Suprapubic skin (tissue), 3 donors: Measurements from ENCODE around the gene MAGI1.

Experiments
- POLR2AphosphoS5 ChIP-seq, 3 donors: sonication (generic); formaldehyde crosslinking; IDR thresholded peaks; one replicate each; pipeline ENCODE4 v1.6.1; 2017; ENCODE audit warnings: antibody characterized with exemption in 3 of 3
- TF ChIP-seq, protein P1 (sequence below), 2 donors: fragments of 200-600 bp in 1 of 2; fragments of 450-650 bp in 1 of 2; sonication (generic) in 1 of 2; IDR thresholded peaks; one replicate each; pipeline ENCODE4 v1.5.1; 2016 to 2019; ENCODE audit warnings: antibody characterized with exemption in 2 of 2, mild to moderate bottlenecking in 1 of 2, moderate library complexity in 1 of 2

DNA sequence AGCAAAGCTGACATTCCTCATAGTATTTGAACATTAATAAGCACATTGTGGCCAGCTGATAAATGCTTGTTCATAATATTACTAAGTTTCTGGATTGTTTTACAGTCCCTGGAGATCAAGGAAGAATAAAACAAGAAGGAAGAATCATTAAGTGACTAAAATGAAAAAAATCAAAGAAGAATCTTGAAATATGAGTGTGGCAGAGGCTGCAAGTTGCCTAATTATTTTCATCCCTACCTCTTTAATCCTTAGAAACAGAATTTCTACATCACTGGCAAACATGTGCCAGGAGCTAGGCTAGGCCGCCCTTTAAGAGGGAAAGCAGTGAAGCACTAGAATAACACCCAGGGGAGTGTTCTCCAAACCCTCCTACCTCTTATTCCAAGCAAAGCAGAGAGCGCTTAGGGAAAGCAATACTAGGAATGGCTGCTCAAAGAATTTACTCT lies 98.9 kb downstream of the MAGI1 start:
- TF ChIP-seq, protein P1, sequence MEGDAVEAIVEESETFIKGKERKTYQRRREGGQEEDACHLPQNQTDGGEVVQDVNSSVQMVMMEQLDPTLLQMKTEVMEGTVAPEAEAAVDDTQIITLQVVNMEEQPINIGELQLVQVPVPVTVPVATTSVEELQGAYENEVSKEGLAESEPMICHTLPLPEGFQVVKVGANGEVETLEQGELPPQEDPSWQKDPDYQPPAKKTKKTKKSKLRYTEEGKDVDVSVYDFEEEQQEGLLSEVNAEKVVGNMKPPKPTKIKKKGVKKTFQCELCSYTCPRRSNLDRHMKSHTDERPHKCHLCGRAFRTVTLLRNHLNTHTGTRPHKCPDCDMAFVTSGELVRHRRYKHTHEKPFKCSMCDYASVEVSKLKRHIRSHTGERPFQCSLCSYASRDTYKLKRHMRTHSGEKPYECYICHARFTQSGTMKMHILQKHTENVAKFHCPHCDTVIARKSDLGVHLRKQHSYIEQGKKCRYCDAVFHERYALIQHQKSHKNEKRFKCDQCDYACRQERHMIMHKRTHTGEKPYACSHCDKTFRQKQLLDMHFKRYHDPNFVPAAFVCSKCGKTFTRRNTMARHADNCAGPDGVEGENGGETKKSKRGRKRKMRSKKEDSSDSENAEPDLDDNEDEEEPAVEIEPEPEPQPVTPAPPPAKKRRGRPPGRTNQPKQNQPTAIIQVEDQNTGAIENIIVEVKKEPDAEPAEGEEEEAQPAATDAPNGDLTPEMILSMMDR (IDR thresholded peaks at IDR 0.05) = no peak
- no peak for TF ChIP-seq POLR2AphosphoS5 (IDR thresholded peaks at IDR 0.05)
